K562 (cell line): ENCODE data around the gene ILKAP. TPM values are rescaled to one million over a fixed set of nuclear protein-coding genes. Genes with fewer than 3 reads are reported as not detected.

ENCODE experiments used
- ATAC-seq: fragments of 200-7000 bp; cut with Tn5 transposase; 3 replicates; pipeline ENCODE4 v1.9.1; 2020; ENCODE audit warnings: moderate library complexity
- BruUV-seq: library from RNA; stranded (reverse); fragments of 400-500 nt; replicated peaks from 2 replicates; lab custom pipeline; 2021; lab: Mats Ljungman, UMichigan
- CTCF ChIA-PET: fragments of 300-600 bp; formaldehyde crosslinking; extraction: SDS; loops from one replicate; lab custom pipeline; 2021; ENCODE audit warnings: low intra/inter-chr PET ratio; lab: Yijun Ruan, JAX
- POLR2A ChIA-PET: fragments of 300-600, 350-650 bp; sonication (Branson Sonifier 250); formaldehyde crosslinking; extraction: SDS; loops from one replicate; lab custom pipeline; 2021; ENCODE audit warnings: antibody characterized with exemption, inconsistent platforms; lab: Yijun Ruan, JAX
- DNase-seq, 4 experiments: peaks; one replicate each; pipeline versions ENCODE4 v3.0.0 to v3.0.0-alpha.2; 2011 to 2018; ENCODE audit warnings: low spot score in 3 of 4, mixed read lengths in 3 of 4; ENCODE audit errors: extremely low read depth in 1 of 4
- FAIRE-seq: peaks from 2 replicates; lab custom pipeline; 2011; peaks lifted over from hg19 to GRCh38; lab: Jason Lieb, UNC
- H2AFZ ChIP-seq: 2 replicates; pipeline ENCODE4 v1.6.0; 2011; ENCODE audit warnings: low read depth, low read length, control low read depth, inconsistent platforms
- H3K27ac ChIP-seq: fragments of 200-600 bp; 3 replicates; pipeline ENCODE4 v1.8.0; 2011; ENCODE audit warnings: low read depth, mild to moderate bottlenecking, control low read depth, inconsistent platforms, low read length, moderate library complexity, mixed read lengths; ENCODE audit errors: extremely low read depth
- H3K27me3 ChIP-seq, 2 experiments: fragments of 300-600 bp in 1 of 2; 2 replicates in 1 of 2; 3 replicates in 1 of 2; pipeline versions ENCODE4 v1.6.0 to v1.8.0; 2011; ENCODE audit warnings: inconsistent platforms in 2 of 2, low read length in 2 of 2, mild to moderate bottlenecking in 1 of 2, mixed read lengths in 1 of 2, moderate library complexity in 1 of 2; ENCODE audit not compliant: control insufficient read depth in 2 of 2, insufficient read depth in 2 of 2
- H3K36me3 ChIP-seq: fragments of 300-600 bp; 3 replicates; pipeline ENCODE4 v1.8.0; 2011; ENCODE audit warnings: mild to moderate bottlenecking, low read length, inconsistent platforms; ENCODE audit not compliant: control insufficient read depth, insufficient read depth
- H3K4me1 ChIP-seq, 2 experiments: fragments of 200-600 bp in 1 of 2; replicated peaks in 1 of 2; 2 replicates in 1 of 2; 3 replicates in 1 of 2; pipeline versions ENCODE4 v1.5.1 to v1.8.0; 2011; ENCODE audit warnings: inconsistent platforms in 2 of 2, low read length in 2 of 2, mild to moderate bottlenecking in 1 of 2, mixed read lengths in 1 of 2, moderate library complexity in 1 of 2; ENCODE audit not compliant: control insufficient read depth in 2 of 2, insufficient read depth in 2 of 2
- H3K4me2 ChIP-seq: 2 replicates; pipeline ENCODE4 v1.6.1; 2011; ENCODE audit warnings: low read length, control low read depth, inconsistent platforms, mixed read lengths; ENCODE audit not compliant: insufficient read depth
- H3K4me3 ChIP-seq: fragments of 200-600 bp; sonication (generic), shearing (Covaris generic); 2 replicates; pipeline ENCODE4 v1.5.1; 2016; ENCODE audit warnings: control low read depth, inconsistent platforms
- H3K79me2 ChIP-seq: fragments of 200-600 bp; 3 replicates; pipeline ENCODE4 v1.8.0; 2011; ENCODE audit warnings: low read length, inconsistent platforms; ENCODE audit not compliant: control insufficient read depth, insufficient read depth
- H3K9ac ChIP-seq, 2 experiments: 2 replicates each; pipeline versions ENCODE4 v1.6.0 to v1.6.1; 2011; ENCODE audit warnings: low read depth in 2 of 2, low read length in 2 of 2, control low read depth in 1 of 2, inconsistent platforms in 1 of 2, mild to moderate bottlenecking in 1 of 2, mixed read lengths in 1 of 2; ENCODE audit not compliant: insufficient read depth in 1 of 2
- H3K9me1 ChIP-seq: one replicate; pipeline ENCODE4 v1.6.0; 2011; ENCODE audit warnings: inconsistent platforms, mild to moderate bottlenecking, low read length, moderate library complexity; ENCODE audit not compliant: control insufficient read depth, insufficient read depth
- H3K9me3 ChIP-seq: replicated peaks from 2 replicates; pipeline ENCODE4 v1.5.1; 2011; ENCODE audit warnings: low read depth, low read length, inconsistent platforms; ENCODE audit not compliant: control insufficient read depth, insufficient read depth
- H4K20me1 ChIP-seq: replicated peaks from 2 replicates; pipeline ENCODE4 v1.6.1; 2011; ENCODE audit warnings: low read length, inconsistent platforms, mixed read lengths; ENCODE audit not compliant: control insufficient read depth, insufficient read depth
- POLR2G ChIP-seq: fragments of 200-400 bp; formaldehyde crosslinking; IDR thresholded peaks from 2 replicates; pipeline ENCODE4 v1.6.1; 2017; ENCODE audit warnings: low read depth, mild to moderate bottlenecking, antibody characterized with exemption, low read length, moderate library complexity
- WGBS: fragments of 100-300 bp; shearing (Covaris generic); methylation state at CpG from one replicate; pipeline ENCODE4 v1.1.6; 2016; ENCODE audit warnings: low coverage, mixed read lengths; ENCODE audit not compliant: insufficient coverage; ENCODE audit errors: missing lambda C conversion rate; 5-methylcytosine and 5-hydroxymethylcytosine counted together
- in situ Hi-C: fragments of 300-500 bp; cut with MboI; formaldehyde crosslinking; loops from 4 replicates; pipeline ENCODE4 v1.15.0; 2018; ENCODE audit warnings: inconsistent platforms, mixed read lengths
- intact Hi-C: fragments of 100-400 bp; cut with micrococcal nuclease; formaldehyde crosslinking; loops from 2 replicates; pipeline ENCODE4 v1.14.2; 2022
- polyA plus RNA-seq, 8 experiments: library from polyadenylated mRNA; depleted of rRNA in 4 of 8; stranded (reverse) in 5 of 8; unstranded in 3 of 8; fragments of >200 nt; fragmentation: Nextera tagmentation in 2 of 8; fragmentation: Illumina TruSeq in 1 of 8; extraction: Ambion mirVana in 2 of 8; extraction: Trizol in 1 of 8; gene quantifications; 2 replicates each; pipeline versions ENCODE4 v1.2.1 to v1.2.3, GENCODE V29; 2011 to 2014; ENCODE audit warnings: inconsistent platforms in 1 of 8, missing spikeins in 1 of 8
- total RNA-seq, 7 experiments: library from RNA; depleted of rRNA in 6 of 7; stranded (reverse); fragments of >200 nt in 6 of 7; fragmentation: Illumina TruSeq in 2 of 7; extraction: Trizol in 2 of 7; gene quantifications; 2 replicates each; pipeline versions ENCODE4 v1.2.1 to v1.2.3, GENCODE V29; 2011 to 2021; ENCODE audit warnings: low replicate concordance in 1 of 7
- TF ChIP-seq, protein P1 (sequence below): sonication (generic); formaldehyde crosslinking; IDR thresholded peaks from 2 replicates; pipeline ENCODE4 v1.8.0; 2022; ENCODE audit warnings: missing genetic modification reagents, mild to moderate bottlenecking, borderline replicate concordance
- TF ChIP-seq, protein P2 (sequence below): fragments of 450-650 bp; IDR thresholded peaks from 2 replicates; pipeline ENCODE4 v1.7.0; 2016; ENCODE audit warnings: borderline replicate concordance

Gene ILKAP
- total and polyA plus RNA-seq, 9 of the 15 experiments (the other 6 are each of a cell fraction or from before 2014, with no cell fraction given), result 3.1 to 43.9 (median 20.7) TPM

DNA sequence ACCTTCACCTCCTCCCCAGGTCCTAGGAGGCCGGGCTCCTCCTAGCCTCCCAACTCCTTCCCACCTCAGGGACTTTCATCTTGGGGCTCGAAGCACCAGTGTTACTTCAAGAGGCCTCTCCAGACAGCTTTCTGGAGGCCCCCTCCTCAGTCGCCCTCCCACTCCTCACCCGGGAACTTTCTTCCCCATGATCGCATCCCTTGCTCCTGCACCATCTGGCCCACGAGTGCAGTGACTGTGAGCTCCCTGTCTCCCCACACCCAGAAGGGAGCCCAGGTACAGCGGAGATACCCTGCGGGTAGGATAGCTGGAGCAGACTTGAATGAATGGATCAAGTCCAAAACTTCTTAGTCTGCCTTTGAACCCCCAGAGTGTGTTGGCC, 38.6 kb downstream of the ILKAP start (continued):
- TF ChIP-seq, protein P1, sequence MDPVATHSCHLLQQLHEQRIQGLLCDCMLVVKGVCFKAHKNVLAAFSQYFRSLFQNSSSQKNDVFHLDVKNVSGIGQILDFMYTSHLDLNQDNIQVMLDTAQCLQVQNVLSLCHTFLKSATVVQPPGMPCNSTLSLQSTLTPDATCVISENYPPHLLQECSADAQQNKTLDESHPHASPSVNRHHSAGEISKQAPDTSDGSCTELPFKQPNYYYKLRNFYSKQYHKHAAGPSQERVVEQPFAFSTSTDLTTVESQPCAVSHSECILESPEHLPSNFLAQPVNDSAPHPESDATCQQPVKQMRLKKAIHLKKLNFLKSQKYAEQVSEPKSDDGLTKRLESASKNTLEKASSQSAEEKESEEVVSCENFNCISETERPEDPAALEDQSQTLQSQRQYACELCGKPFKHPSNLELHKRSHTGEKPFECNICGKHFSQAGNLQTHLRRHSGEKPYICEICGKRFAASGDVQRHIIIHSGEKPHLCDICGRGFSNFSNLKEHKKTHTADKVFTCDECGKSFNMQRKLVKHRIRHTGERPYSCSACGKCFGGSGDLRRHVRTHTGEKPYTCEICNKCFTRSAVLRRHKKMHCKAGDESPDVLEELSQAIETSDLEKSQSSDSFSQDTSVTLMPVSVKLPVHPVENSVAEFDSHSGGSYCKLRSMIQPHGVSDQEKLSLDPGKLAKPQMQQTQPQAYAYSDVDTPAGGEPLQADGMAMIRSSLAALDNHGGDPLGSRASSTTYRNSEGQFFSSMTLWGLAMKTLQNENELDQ, result no peak

DNA sequence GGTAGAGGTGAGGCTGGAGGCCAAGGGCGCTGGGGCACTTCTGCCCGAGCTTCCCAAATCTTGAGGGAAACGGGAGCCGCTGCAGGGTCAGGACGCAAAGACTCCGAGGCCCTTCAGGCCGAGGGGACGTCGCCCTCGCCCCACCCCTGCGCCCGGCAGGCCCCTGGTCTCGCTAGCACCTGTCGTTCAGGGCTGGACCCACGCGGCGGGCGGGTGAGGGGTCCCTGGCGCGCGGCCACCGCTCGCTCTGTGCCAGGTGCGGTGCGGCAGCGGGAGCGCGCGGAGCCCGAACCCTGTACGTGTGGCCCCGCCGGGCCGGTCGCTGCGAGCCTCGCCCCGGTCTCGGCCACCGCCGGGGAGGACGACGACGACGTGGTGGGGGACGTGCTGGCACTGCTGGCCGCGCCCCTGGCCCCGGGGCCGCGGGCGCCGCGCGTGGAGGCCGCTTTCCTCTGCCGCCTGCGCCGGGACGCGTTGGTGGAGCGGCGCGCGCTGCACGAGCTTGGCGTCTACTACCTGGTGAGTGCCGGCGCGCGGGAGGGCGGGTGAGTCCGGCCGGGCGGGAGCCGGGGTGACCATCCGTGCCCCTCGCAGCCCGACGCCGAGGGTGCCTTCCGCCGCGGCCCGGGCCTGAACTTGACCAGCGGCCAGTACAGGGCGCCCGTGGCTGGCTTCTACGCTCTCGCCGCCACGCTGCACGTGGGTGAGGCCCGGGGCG, 39.9 kb downstream of the ILKAP start:
- H3K9me1 ChIP-seq, result peaks cover 4% of the 10 kb centered on the region
- WGBS, result 83% methylated on average over 12 of the region's 95 CpGs

More for the DNA sequence above, 39.9 kb downstream of the ILKAP start:
- ChIA-PET POLR2A (interaction anchor here (0.6 kb wide), 1 partner anchor 26 kb away, joined by 3 read pairs; no protein-coding TSS in a partner anchor), CTCF (no interaction called here)
- FAIRE-seq, result no peak
- H4K20me1 ChIP-seq, result no peaks in the 10 kb centered on the region
- in situ Hi-C loops, result no loop called here
- no peak for ATAC-seq
- H3K9me3 ChIP-seq, result no peaks in the 10 kb centered on the region
- no peak overlapping the region for H3K9ac ChIP-seq
- H3K79me2 ChIP-seq, result no peaks in the 10 kb centered on the region
- no TSS peak for BruUV-seq
- no peak overlapping the region for H3K4me3 ChIP-seq
- no peak overlapping the region for H2AFZ ChIP-seq
- H3K4me1 ChIP-seq, result peaks cover 16 to 65% of the 10 kb centered on the region in 2 experiments; a peak in 4 of 5 replicates
- no peak overlapping the region for H3K4me2 ChIP-seq
- TF ChIP-seq, protein P2, sequence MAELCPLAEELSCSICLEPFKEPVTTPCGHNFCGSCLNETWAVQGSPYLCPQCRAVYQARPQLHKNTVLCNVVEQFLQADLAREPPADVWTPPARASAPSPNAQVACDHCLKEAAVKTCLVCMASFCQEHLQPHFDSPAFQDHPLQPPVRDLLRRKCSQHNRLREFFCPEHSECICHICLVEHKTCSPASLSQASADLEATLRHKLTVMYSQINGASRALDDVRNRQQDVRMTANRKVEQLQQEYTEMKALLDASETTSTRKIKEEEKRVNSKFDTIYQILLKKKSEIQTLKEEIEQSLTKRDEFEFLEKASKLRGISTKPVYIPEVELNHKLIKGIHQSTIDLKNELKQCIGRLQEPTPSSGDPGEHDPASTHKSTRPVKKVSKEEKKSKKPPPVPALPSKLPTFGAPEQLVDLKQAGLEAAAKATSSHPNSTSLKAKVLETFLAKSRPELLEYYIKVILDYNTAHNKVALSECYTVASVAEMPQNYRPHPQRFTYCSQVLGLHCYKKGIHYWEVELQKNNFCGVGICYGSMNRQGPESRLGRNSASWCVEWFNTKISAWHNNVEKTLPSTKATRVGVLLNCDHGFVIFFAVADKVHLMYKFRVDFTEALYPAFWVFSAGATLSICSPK, result no peak
- peak; percentile 50 for TF ChIP-seq POLR2G
- no peak for DNase-seq
- 0 out of 3 replicates have a peak, but pooled peaks cover 2% of the 10 kb centered on the region for H3K36me3 ChIP-seq
- H3K27me3 ChIP-seq, result no peaks in the 10 kb centered on the region
- intact Hi-C loops, result no loop called here
- no peak overlapping the region for H3K27ac ChIP-seq
